ENCODE measurements around the gene PCBP3.
"Not testable (repeated sequence)": the region's sequence is repeated elsewhere in the genome, so short reads cannot be mapped to it uniquely, and the experiment has no call there.

PCBP3 gene

DNA sequence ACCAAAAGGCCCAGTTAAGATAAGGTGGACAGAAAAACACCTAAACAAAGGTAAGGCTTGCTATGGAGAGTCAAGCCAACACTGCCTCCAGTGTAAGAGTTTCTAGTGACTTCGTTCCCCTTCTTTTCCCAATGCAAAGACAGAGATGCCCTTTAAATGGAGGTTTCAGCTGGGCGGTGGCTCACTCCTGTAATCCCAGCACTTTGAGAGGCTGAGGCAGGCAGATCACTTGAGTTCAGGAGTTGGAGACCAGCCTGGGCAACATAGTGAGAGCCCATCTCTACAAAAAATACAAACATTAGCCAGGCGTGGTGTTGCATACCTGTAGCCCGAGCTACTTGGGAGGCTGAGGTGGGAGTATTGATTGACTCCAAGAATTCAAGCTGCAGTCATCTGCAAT is 314.0 kb downstream of the PCBP3 start:
- no peak for DNase-seq

- no peak for DNase-seq
These were observed 314.6 kb downstream of the PCBP3 start for GRCh38 chr21:45957981-45958600.

GRCh38 chr21:45959182-45959581 is 315.7 kb downstream of the PCBP3 start:
- DNase-seq = no peak

- no peak for DNase-seq
These were observed 316.4 kb downstream of the PCBP3 start for GRCh38 chr21:45959779-45960390.

GRCh38 chr21:45961408-45961807 is 317.9 kb downstream of the PCBP3 start:
- not testable (repeated sequence) for DNase-seq

DNA sequence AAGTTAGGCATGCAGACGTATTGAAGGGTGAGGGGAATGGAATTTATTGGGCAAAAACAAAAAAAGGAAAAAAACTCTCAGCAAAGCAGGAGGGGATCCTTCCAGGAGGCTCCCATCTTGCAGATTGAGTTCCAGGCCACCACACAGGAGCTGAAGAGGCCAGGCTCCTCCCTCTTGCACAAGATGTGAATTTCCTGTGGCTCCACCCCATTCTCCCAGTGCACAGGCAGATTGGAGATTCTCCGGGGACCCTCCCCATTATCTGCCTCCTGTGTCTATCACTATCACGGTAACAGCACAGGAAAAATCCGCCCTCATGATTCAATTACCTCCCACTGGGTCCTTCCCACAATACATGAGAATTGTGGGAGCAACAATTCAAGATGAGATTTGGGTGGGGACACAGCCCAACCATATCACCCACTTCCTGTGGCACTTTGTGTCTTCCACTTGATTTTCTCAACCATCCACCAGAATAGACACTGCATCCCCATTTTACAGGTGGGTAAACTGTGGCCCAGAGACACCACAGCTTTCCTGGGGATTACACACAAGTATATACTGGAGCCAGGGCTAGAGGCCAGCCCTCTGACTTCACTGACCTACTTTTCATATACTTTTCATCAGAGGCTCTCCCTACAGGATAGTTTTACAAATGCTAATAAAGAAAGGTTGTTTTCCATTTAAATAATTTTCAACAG is 319.2 kb downstream of the PCBP3 start:
- DNase-seq = no peak

- DNase-seq = no peak
These were observed 319.7 kb downstream of the PCBP3 start for GRCh38 chr21:45963232-45963570.

- DNase-seq = no peak
These were observed 321.1 kb downstream of the PCBP3 start for GRCh38 chr21:45964649-45965048.

DNA sequence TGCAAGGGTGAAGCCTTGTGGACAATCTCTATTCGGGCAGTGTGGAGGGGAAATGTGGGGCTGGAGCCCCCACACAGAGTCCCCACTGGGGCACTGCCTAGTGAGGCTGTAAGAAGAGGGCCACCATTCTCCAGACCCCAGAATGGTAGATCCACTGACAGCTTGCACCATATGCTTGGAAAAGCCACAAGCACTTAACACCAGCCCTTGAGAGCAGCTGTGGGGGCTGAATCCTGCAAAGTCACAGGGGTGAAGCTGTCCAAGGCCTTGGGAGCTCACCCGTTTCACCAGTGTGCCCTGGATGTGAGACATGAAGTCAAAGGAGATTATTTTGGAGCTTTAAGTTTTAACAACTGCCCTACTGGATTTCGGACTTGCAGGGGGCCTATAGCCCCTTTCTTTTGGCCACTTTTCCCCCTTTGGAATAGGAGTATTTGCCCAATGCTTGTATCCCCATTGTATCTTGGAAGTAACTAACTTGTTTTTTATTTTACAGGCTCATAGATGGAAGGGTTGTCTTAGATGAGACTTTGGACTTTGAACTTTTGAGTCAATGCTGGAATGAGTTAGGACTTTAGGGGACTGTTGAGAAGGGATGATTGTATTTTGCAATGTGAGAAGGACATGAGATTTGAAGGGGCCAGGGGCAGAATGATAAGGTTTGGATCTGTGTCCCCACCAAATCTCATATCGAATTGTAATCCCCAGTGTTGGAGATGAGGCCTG is 321.7 kb downstream of the PCBP3 start:
- no peak for DNase-seq

DNA sequence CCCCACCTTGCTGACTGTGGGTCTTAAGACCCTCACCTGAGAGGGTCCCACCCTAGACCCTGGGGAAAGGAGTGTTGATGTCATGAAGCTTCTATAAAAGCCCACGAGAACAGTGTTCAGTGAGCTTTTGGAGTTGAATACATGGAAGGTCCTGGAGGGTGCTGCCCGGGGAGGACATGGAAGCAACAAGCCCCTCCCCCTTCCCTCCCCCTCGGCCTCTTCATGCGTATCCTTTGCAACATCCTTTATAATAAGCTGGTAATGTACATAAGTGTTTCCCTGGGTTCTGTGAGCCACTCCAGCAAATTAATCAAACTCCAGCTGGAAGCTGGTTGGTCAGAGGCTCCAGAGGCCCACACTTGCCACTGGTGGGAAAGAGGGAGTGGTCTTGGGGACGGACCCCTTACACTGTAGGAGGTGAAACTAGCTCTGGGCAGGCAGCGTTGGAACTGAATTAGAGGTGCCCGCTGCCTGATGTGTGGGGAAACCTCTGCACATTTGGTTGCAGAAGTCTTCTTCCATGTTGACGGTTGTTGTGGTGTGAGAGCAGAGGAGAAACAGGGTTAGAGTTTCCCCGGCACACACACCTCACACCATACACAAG is 323.4 kb downstream of the PCBP3 start:
- DNase-seq = no peak

- DNase-seq = no peak
These were observed 326.6 kb downstream of the PCBP3 start for GRCh38 chr21:45969921-45970673.

- DNase-seq = no peak
These were observed 327.4 kb downstream of the PCBP3 start for GRCh38 chr21:45970674-45971615.

DNA sequence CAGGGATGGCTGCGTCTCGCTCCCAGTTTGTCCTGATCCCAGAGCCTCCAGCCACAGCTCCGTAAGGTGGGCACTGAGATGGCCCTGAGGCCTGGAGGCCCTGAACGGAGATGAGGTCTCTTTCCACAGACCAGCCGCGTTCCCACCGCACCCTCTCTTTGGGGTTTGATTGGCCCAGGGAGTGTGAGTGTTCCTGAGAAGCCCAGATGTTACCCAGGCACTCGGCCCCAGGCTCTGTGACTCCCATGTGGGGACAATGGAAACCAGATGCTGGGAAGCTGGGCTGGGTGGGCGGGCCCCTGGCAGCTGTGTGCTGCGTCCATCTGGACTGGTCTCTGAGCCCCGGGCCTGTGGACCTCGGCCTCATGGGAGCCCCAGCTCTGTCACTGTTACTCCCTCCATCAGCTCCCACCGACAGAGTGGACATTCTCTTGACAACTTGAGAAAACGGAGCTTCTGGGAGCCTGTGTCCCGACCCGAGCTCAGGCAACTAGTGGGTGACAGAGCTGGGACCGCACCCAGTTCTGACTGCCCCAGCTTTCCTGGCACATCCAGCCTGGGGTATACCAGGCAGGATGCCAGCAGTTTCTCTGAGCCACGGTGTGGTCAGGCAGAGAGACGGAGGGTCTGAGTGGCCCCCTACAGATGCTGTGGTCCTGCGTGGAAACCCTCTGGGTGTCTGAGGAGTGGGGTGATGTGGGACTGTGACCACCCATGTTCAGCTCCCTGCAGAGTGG is 328.3 kb downstream of the PCBP3 start:
- DNase-seq = no peak

DNA sequence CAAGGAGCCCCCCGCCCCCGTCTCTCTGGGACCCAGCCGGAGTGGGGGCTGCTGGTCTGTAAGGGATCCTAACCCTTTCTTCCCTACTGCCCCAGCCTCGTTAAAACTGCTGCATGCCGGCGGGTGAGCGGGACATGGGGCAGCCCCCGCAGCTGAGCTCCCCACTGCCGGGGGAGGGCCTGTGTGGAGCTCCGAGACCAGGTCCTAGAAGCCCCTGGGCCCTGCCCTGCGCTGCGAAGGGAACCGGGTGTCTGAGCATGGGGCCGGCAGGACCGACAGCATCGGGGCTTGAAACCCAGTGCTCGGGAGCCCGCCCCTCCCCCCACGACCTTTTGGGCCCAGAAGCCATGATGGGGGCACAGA is 328.8 kb downstream of the PCBP3 start:
- no peak for DNase-seq

GRCh38 chr21:45972716-45973474 is 329.4 kb downstream of the PCBP3 start:
- no peak for DNase-seq

- DNase-seq = peak; percentile 13
These were observed 330.0 kb downstream of the PCBP3 start for GRCh38 chr21:45973475-45974072.

GRCh38 chr21:45974073-45975019 is 330.8 kb downstream of the PCBP3 start:
- no peak for DNase-seq

DNA sequence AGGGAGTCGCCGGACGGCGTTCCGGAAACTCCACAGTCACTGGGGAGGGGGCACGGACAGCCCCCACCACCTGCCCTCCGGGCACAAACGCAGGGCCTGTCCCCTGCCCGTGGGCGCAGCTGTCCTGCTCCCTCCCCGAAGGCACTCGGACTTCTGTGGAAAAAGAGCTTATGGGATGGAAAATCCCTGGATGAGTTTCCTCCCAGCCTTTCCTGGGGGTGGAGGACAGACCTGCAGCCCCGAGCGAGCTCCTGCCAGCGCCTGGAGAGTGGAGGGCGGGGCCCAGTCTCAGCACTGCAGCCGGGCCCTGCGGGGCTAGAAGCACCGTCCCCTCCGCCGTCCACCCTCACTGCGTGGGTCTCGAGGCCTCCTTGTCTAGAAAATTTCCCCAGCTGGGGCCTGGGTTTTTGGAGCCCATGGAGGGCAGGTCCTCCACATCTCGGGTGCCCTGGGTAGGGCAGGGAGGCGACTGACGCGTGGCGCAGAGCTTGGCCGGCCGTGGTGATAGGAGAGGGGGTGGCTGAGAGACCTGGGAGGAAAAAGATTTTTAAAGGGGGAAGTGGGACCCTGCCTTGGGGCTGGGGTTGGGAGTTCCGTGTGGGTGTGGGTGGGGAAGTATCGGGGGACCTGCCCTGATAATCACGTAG is 331.6 kb downstream of the PCBP3 start:
- DNase-seq = no peak

Data from DMS153 (cell line).